Aorta (tissue), 5 donors: Measurements from ENCODE around the gene SPOCK2. TPM values are rescaled to one million over a fixed set of nuclear protein-coding genes. Genes with fewer than 3 reads are reported as not detected.

Experiments used
- ATAC-seq: fragments of 200-7000 bp; cut with Tn5 transposase; one replicate; pipeline ENCODE4 v1.9.1; 2022; ENCODE audit warnings: moderate library complexity; ENCODE audit not compliant: low FRiP score
- DNase-seq, 2 donors: peaks; one replicate each; pipeline ENCODE4 v3.0.0-alpha.2; 2020
- H3K27ac ChIP-seq, 2 donors: one replicate each; pipeline ENCODE4 v1.5.1; 2013; ENCODE audit warnings: low read length in 2 of 2, mild to moderate bottlenecking in 2 of 2, moderate library complexity in 2 of 2, control low read depth in 1 of 2, inconsistent platforms in 1 of 2, low read depth in 1 of 2
- H3K27me3 ChIP-seq, 2 donors: one replicate each; pipeline ENCODE4 v1.6.1; 2013; ENCODE audit warnings: control low read depth in 1 of 2, low read length in 1 of 2, mild to moderate bottlenecking in 1 of 2, moderate library complexity in 1 of 2; ENCODE audit not compliant: insufficient read depth in 2 of 2, control insufficient read depth in 1 of 2
- H3K36me3 ChIP-seq, 2 donors: one replicate each; pipeline ENCODE4 v1.6.1; 2013; ENCODE audit warnings: control low read depth in 1 of 2, low read length in 1 of 2, mild to moderate bottlenecking in 1 of 2; ENCODE audit not compliant: insufficient read depth in 2 of 2, control insufficient read depth in 1 of 2
- H3K4me1 ChIP-seq, 2 donors: one replicate each; pipeline ENCODE4 v1.6.1; 2013; ENCODE audit warnings: low read length in 2 of 2, control low read depth in 1 of 2, mild to moderate bottlenecking in 1 of 2, moderate library complexity in 1 of 2; ENCODE audit not compliant: insufficient read depth in 2 of 2, control insufficient read depth in 1 of 2
- H3K4me3 ChIP-seq, 2 donors: one replicate each; pipeline ENCODE4 v1.5.1; 2013; ENCODE audit warnings: low read length in 2 of 2, control low read depth in 1 of 2, mild to moderate bottlenecking in 1 of 2
- H3K9me3 ChIP-seq: one replicate; pipeline ENCODE4 v1.6.1; 2013; ENCODE audit warnings: mild to moderate bottlenecking, low read length; ENCODE audit not compliant: control insufficient read depth
- whole genome bisulfite sequencing, 2 donors: extraction: QIAGEN DNeasy Blood & Tissue Kit; methylation state at CpG; one replicate each; pipeline ENCODE4 v1.1.7; 2013; 5-methylcytosine and 5-hydroxymethylcytosine counted together
- intact Hi-C, 2 donors: fragments of 100-400 bp; cut with DNase I; formaldehyde crosslinking; loops; one replicate each; pipeline versions ENCODE4 v1.14.2 to v1.15.0; 2022
- polyA plus RNA-seq, 2 donors: library from polyadenylated mRNA; stranded (reverse); fragments of 200-250 nt; gene quantifications; one replicate each; pipeline ENCODE4 v1.2.3, GENCODE V29; 2013
- total RNA-seq, 2 donors: library from RNA; stranded (reverse); fragmentation: NEBNext Ultra II Directional; extraction: Animal tissue kit (Norgen Biotek cat#: 25700); gene quantifications; one replicate each; pipeline ENCODE4 v1.2.1, GENCODE V29; 2021
- donor health status: healthy with polysubstance abuse.
- donor health status: Bipolar disorder and iron deficiency.
- donor health status: DM: no; HTN: no; CAD: no.
- donor health status: DM: no; HTN: no; CAD: no.
- donor health status: DM: yes; HTN: yes; CAD: no.

Gene SPOCK2
- total and polyA plus RNA-seq, 4 donors = 1.8 to 7.3 (median 3.2) TPM

- Histone ChIP-seq H3K4me1 (no peaks in the 10 kb centered on the region), H3K9me3 (no peaks in the 10 kb centered on the region), H3K27ac (no peak overlapping the region), H3K4me3 (no peak overlapping the region), H3K27me3 (no peaks in the 10 kb centered on the region), H3K36me3 (no peaks in the 10 kb centered on the region)
- DNase-seq = no peak
- intact Hi-C loops = no loop called here
- WGBS, 2 donors = 95 to 96% methylated on average over 3 of the region's 3 CpGs
- ATAC-seq = no peak
These were observed 38.0 kb upstream of the SPOCK2 start for GRCh38 chr10:72126184-72126871.

- Histone ChIP-seq H3K9me3 (no peaks in the 10 kb centered on the region), H3K27me3 (no peaks in the 10 kb centered on the region), H3K4me1 (no peaks in the 10 kb centered on the region), H3K36me3 (no peaks in the 10 kb centered on the region), H3K27ac (no peak overlapping the region), H3K4me3 (no peak overlapping the region)
- WGBS, 2 donors = 6 to 13% methylated on average over 1 of the region's 1 CpG
- intact Hi-C loops = no loop called here
- no peak for ATAC-seq
- no peak for DNase-seq
These were observed 36.6 kb upstream of the SPOCK2 start for GRCh38 chr10:72124989-72125388.

- intact Hi-C loops = no loop called here
These were observed 36.0 kb upstream of the SPOCK2 start for GRCh38 chr10:72124381-72124780.

GRCh38 chr10:72123616-72124015, 35.3 kb upstream of the SPOCK2 start:
- Histone ChIP-seq H3K9me3 (no peaks in the 10 kb centered on the region), H3K27me3 (no peaks in the 10 kb centered on the region), H3K4me1 (no peaks in the 10 kb centered on the region), H3K4me3 (no peak overlapping the region), H3K36me3 (no peaks in the 10 kb centered on the region), H3K27ac (no peak overlapping the region)
- ATAC-seq = no peak
- WGBS, 2 donors = 93 to 97% methylated on average over 4 of the region's 4 CpGs
- intact Hi-C loops = no loop called here
- DNase-seq = no peak

More at GRCh38 chr10:72124381-72124780, 36.0 kb upstream of the SPOCK2 start:
- H3K27me3 ChIP-seq = no peaks in the 10 kb centered on the region
- DNase-seq (no peak), ATAC-seq (no peak)
- no peaks in the 10 kb centered on the region for H3K4me1 ChIP-seq
- no peak overlapping the region for H3K4me3 ChIP-seq
- H3K27ac ChIP-seq = no peak overlapping the region
- H3K9me3 ChIP-seq = no peaks in the 10 kb centered on the region
- H3K36me3 ChIP-seq = no peaks in the 10 kb centered on the region

GRCh38 chr10:72122221-72122620, 33.9 kb upstream of the SPOCK2 start:
- H3K4me3 ChIP-seq = no peak overlapping the region
- no peaks in the 10 kb centered on the region for H3K36me3 ChIP-seq
- no peaks in the 10 kb centered on the region for H3K4me1 ChIP-seq
- H3K27me3 ChIP-seq = no peaks in the 10 kb centered on the region
- DNase-seq (no peak), ATAC-seq (no peak)
- 97% methylated on average over 4 of the region's 4 CpGs for WGBS, 2 donors
- H3K27ac ChIP-seq = no peak overlapping the region
- intact Hi-C loops = no loop called here
- no peaks in the 10 kb centered on the region for H3K9me3 ChIP-seq

GRCh38 chr10:72121389-72121788, 33.0 kb upstream of the SPOCK2 start:
- no peak overlapping the region for H3K4me3 ChIP-seq
- no peaks in the 10 kb centered on the region for H3K4me1 ChIP-seq
- no peak overlapping the region for H3K27ac ChIP-seq
- intact Hi-C loops = no loop called here
- no peaks in the 10 kb centered on the region for H3K9me3 ChIP-seq
- ATAC-seq (no peak), DNase-seq (no peak)
- 97 to 98% methylated on average over 1 of the region's 1 CpG for WGBS, 2 donors
- H3K36me3 ChIP-seq = no peaks in the 10 kb centered on the region
- H3K27me3 ChIP-seq = no peaks in the 10 kb centered on the region

- DNase-seq (no peak), ATAC-seq (no peak)
- intact Hi-C loops = no loop called here
- Histone ChIP-seq H3K4me3 (no peak overlapping the region), H3K27me3 (no peaks in the 10 kb centered on the region), H3K4me1 (peaks cover 0 to 3% of the 10 kb centered on the region in 2 donors), H3K27ac (no peak overlapping the region), H3K36me3 (no peaks in the 10 kb centered on the region), H3K9me3 (no peaks in the 10 kb centered on the region)
- WGBS, 2 donors = 96 to 98% methylated on average over 2 of the region's 2 CpGs
These were observed 28.0 kb upstream of the SPOCK2 start for GRCh38 chr10:72116372-72116771.

- Histone ChIP-seq H3K4me3 (no peak overlapping the region), H3K27ac (no peak overlapping the region), H3K36me3 (no peaks in the 10 kb centered on the region), H3K4me1 (peaks cover 0 to 3% of the 10 kb centered on the region in 2 donors), H3K9me3 (no peaks in the 10 kb centered on the region), H3K27me3 (no peaks in the 10 kb centered on the region)
- 19 to 36% methylated on average over 2 of the region's 2 CpGs for WGBS, 2 donors
- DNase-seq (no peak), ATAC-seq (no peak)
- intact Hi-C loops = no loop called here
These were observed 26.5 kb upstream of the SPOCK2 start for GRCh38 chr10:72114706-72115450.
